Stomach (tissue), 4 donors: Measurements from ENCODE around the gene CD1B.

Experiments used
- CTCF ChIP-seq, 7 experiments: fragments of 450-650 bp in 4 of 7; fragments of 200-600 bp in 3 of 7; sonication (generic) in 3 of 7; IDR thresholded peaks; one replicate each; pipeline ENCODE4 v1.5.1; 2016 to 2019; ENCODE audit warnings: antibody characterized with exemption in 7 of 7, control low read depth in 2 of 7, mild to moderate bottlenecking in 1 of 7
- POLR2A ChIP-seq, 4 donors: fragments of 450-650 bp; IDR thresholded peaks; one replicate each; pipeline ENCODE4 v1.6.1; 2016; ENCODE audit warnings: antibody characterized with exemption in 4 of 4, control low read depth in 2 of 4, mild to moderate bottlenecking in 1 of 4, moderate library complexity in 1 of 4

- TF ChIP-seq CTCF (IDR thresholded peaks at IDR 0.05) (no peak), POLR2A (IDR thresholded peaks at IDR 0.05) (no peak)
These were observed 7.5 kb downstream of the CD1B start for GRCh38 chr1:158323866-158324265.
